T-helper 2 cell treated with Interferon-gamma antibody and Interleukin-4, amounts not matched to agents 100 ng/mL and 5 ng/mL, for 36 hours (primary cell): Measurements from ENCODE around the gene MVB12A. TPM values are rescaled to one million over a fixed set of nuclear protein-coding genes. Genes with fewer than 3 reads are reported as not detected.

Experiments used
- intact Hi-C: fragments of 100-400 bp; cut with micrococcal nuclease; formaldehyde crosslinking; loops from one replicate; pipeline ENCODE4 v1.15.1; 2023
- total RNA-seq: library from RNA; stranded (reverse); gene quantifications from 2 replicates; pipeline ENCODE4 v1.2.3, GENCODE V29; 2022

Gene MVB12A
- 36.4 and 38.5 TPM in 2 replicates for total RNA-seq

- intact Hi-C loops, result loop anchor here (1.0 kb wide), 3 partner anchors 15 to 111 kb away; partner anchors contain the start of genes BST2 and DDA1
These were observed at the start of gene MVB12A for GRCh38 chr19:17419621-17420474. MVB12A (plus strand) TSS chr19:17420047; CDS start chr19:17420136, 89 bp downstream.

- intact Hi-C loops, result no loop called here
These were observed 42.8 kb upstream of the MVB12A start, which contains the start of gene PLVAP for GRCh38 chr19:17376935-17377600. PLVAP (minus strand) TSS chr19:17377342; CDS start chr19:17377288, 54 bp downstream.

DNA sequence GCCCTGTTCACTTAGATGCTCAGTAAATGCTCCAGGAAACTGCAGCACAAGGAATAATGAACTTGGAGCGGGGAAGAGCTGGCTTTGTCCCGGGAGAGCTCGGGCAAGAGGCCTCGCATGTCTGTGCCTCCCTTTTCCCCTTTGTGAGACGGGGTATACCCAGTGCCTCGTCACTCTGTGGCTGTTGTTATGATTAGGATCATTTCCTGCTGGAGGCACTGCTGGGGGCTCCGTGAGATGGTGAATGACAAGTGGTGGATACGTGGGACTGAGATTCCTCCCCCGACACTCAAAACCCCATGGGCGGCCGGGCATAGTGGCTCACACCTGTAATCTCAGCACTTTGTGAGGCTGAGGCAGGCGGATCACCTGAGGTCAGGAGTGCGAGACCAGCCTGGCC is 41.6 kb upstream of the MVB12A start:
- intact Hi-C loops, result no loop called here

GRCh38 chr19:17379221-17379631 is 40.6 kb upstream of the MVB12A start:
- intact Hi-C loops, result no loop called here

DNA sequence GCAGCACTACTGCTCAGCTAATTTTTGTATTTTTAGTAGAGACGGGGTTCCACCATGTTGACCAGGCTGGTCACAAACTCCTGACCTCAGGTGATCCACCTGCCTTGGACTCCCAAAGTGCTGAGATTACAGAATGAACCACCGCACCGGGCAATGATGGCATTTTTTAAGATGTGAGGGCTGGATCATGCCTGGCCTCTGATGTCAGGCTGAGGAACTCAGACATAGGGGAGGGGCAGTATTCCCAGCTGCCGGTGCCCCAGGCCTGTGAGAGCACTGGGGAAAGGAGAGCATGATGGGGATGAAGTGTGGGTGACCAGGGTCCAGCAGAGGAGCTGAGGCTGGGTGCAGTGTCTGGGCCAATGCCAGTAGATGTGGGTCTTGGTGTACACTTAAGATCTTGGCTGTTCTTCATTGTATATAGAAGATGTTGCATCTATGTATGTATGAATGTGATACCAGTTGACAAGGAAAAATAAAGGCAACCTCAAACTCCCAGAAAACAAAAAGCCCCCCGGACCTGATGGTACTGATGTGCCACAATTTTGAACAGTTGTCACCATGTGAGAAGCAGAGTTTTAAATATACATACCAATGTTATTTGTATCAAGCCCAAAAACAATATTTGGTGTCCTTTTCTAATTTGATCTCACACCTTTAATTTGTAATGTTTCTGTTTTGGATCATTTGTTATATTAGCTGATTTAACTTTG is 39.3 kb upstream of the MVB12A start:
- intact Hi-C loops, result no loop called here

DNA sequence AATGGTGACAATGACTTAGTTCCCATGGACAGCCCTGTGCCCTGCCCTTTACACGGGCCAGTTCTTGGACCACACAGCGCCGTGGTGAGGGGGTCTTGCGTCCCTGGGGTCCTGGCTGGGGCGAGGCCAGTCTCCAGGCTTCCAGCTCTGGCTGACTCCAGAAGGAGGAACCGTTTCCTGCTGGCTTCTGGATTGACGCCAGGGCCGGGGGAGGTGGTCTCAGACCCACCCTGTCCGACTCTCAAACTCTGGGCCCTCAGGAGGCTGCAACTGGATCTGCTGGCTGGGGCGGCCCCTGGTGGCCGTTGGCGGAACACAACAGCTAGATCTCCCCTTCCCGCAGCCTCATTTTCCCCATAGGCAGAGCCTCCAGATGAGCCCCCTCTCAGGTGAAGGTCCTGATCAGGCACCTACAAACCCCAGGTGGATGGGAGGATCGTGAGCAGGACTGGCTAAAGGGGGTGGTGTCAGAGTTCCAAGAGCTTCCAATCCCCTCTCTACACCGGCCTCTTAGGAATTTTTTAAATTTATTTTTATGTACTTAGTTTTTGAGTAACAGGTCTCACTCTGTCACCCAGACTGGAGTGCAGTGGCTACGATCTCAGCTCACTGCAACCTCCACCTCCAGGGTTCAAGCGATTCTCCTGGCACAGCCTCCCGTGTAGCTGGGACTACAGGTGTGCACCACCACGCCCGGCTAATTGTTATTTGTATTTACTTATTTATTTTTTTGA is 33.8 kb upstream of the MVB12A start:
- intact Hi-C loops, result loop anchor here (1.0 kb wide), 2 partner anchors 40 to 94 kb away; no protein-coding TSS in a partner anchor

DNA sequence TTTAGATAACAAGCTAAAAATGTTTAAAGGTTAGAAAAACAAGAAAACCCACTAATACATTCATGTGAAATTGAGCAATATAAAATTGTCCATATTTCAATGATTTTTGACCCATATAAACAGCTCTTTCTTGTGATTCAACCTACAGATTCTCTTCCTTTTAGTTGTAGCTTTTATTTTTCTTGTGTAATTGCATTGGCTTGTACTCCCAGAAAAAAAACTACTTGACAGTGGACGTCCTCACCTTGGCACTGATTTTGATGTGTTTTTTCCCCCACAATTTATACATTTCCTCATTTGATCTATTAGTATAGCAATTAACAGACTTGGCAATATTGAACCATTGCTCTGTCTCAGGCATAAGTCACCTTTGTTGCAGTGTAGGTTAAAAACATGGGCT is 30.6 kb upstream of the MVB12A start:
- intact Hi-C loops, result no loop called here

GRCh38 chr19:17389957-17390664 is 29.7 kb upstream of the MVB12A start:
- intact Hi-C loops, result loop anchor here (2.0 to 10.0 kb wide), 3 partner anchors 15 to 125 kb away; partner anchors contain the start of genes BABAM1, BST2, GTPBP3 and USHBP1

DNA sequence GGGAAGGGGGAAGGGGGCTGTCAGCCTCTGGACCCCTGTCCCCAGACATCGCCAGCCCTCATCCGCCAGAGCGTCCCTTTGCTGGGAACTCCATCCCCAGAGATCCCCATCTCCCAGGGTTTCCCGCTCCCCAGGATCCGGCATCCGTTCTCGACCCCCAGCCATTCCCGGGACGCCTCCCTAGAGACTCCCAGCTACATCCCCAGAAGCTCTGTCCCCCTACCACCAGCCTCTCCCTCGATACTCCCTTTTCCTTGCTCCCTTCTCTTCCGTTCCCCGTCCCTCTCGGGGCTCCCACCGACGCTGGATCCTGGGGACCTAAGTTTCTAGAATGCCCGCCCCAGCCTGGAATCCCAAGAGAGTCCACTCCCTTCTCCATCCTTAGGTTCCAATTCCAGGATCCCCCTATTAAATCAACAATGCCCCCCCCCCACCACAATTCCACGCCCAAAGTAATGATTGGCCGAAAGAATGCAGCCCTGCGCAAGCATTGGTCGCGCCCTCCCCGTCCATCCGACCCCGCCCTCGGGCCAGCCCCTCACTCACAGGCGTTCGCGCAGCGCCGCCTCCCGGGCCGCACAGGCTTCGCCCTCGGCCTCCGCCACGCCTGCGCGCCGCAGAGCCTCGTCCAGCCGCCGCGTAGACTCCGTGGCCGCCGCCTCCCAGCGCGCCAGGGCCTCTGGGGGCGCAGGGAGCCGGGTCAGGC is 29.0 kb upstream of the MVB12A start:
- intact Hi-C loops, result loop anchor here (2.0 to 10.0 kb wide), 3 partner anchors 14 to 126 kb away; partner anchors contain the start of genes BABAM1, BST2, GTPBP3 and USHBP1

DNA sequence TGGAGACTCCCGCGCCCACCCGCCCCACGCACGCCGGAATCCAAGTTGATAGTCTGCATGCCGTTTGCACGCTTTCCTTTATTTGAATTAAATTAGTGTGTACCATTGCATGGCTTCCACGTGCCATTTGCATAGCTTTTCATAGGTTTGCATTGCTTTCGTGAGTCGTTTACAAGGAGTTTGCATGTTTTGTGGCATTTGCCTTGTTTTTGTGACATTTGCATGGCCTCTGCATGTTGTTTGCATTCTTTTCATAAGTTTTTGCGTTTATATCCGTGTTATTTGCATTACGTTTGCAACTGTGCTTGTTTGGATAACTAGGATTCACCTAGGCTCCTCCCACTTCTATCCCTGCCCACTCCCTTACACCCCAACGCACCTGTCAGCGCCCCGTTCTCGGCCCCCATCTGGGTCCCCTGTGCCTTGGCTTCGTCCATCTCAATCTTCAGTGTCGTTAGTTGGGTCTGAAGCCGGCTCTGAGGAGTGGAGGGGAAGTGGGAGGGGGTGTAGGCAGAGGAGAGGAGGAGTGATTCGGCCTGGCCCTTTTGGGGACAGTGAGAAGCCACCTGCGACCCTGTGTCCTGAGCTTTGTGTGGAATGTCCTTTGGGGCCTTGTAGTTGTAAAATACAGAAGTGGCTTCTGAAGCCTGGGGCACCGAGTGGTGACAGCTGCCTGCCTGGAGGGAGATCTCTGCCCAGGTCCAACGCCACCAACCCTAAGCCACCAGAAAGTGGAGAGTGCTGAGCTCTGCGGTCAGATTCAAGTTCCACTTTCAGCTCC is 28.3 kb upstream of the MVB12A start:
- intact Hi-C loops, result loop anchor here (2.0 to 10.0 kb wide), 3 partner anchors 13 to 127 kb away; partner anchors contain the start of genes BABAM1, BST2, GTPBP3 and USHBP1

GRCh38 chr19:17393002-17393401 is 26.8 kb upstream of the MVB12A start:
- intact Hi-C loops, result loop anchor here (5.0 to 10.0 kb wide), 2 partner anchors 56 to 128 kb away; partner anchors contain the start of genes BABAM1, GTPBP3 and USHBP1

- intact Hi-C loops, result loop anchor here (5.0 to 10.0 kb wide), 2 partner anchors 57 to 129 kb away; partner anchors contain the start of genes BABAM1, GTPBP3 and USHBP1
These were observed 25.9 kb upstream of the MVB12A start, which contains the start of gene CCDC194 for GRCh38 chr19:17393914-17394313. CCDC194 (minus strand) TSS chr19:17394196; CDS start chr19:17394158, 38 bp downstream.

DNA sequence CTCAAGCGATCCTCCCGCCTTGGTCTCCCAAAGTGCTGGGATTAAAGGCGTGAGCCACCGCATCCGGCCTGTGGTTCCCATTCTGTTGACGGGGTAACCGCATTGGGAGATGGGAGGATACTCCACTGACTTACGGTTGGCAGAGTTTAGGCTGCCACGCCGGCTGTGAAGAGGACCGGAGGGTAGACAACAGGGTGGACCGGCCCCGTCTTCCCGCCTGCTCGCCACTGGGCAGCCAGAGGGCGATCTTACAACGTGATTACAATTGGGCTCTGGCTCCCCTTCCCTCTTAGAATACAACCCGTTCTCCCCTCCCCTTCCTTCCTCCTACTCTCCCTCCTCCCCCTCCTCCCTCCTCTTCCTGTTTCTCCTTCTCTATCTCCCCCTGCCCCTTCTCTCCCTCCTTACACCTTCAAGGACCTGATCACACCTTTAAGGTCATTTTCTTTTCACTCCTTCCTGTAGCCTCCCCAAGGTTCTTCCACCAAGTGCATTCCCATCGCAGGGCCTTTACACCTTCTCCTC is 24.9 kb upstream of the MVB12A start:
- intact Hi-C loops, result loop anchor here (5.0 to 10.0 kb wide), 2 partner anchors 58 to 130 kb away; partner anchors contain the start of genes BABAM1, GTPBP3 and USHBP1

DNA sequence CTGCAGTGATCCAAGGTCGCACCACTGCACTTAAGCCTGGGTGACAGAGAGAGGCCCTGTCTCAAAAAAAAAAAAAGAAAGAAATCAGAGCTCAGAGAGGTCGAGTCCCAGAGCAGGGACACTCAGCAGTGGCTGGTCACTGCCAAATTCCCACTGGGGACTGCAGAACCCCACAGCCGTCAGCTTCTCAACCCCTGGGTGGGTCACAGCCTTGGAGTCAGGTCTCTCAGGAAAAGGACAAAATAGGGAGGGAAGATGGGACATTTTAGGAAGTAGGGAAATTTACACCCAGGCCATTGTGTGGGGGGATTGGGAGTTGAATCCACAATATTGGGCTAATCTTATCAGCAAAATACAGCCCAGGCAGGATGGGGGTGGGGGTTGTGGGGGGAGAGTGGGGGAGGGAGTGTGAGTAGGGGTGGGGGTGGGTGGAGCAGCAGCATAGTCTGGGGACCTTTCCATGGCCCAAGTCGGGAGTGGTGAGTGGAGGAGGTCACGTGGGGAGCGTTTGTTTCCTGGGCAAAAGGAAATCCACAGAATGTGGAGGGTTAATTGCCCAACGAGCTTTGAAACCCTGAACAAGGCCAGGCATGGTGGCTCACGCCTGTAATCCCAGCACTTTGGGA is 20.8 kb upstream of the MVB12A start:
- intact Hi-C loops, result loop anchor here (10.0 kb wide), 1 partner anchor 134 kb away; the partner anchor contains the start of genes BABAM1 and USHBP1

GRCh38 chr19:17401628-17402027 is 18.2 kb upstream of the MVB12A start:
- intact Hi-C loops, result no loop called here

DNA sequence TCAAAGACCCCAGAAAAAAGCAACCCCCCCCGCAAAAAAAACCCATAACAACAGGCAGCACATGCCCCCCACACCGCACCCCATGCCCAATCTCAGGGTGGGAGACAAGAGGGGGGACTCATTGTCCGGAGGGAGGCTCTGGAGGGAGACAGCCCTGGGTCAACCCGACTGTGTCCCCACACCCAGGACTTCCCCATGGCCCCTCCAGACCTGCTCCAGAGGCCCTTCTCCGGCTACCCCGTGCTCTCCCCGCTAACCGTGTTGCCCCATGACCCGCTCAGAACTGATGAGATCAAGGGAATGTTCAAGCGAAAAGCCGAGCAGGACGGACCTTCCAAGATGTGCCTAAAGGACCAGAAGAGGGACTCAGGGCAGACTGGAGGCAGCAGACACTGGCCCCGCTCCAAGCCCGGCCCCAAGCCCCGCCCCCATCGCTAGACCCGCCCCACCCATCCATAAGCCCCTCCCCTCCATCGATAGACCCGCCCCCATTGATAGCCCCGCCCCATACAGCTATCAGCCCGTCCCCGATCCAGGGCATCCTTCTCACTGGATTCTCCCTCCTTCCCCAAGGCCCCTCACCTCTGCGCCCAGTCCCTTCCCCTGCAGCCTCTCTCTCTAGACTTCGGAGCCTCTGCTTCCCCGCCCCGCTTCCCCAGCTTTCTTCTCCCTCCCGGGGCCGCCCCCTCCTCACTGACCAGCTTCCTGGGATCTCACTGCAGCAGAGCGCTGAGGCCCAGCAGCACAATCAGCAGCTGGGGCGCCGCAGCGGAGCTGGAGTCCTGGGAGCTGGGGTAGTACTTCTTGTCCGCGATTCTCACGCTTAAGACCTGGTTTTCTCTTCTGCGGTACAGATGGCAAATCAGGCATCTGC is 16.6 kb upstream of the MVB12A start:
- intact Hi-C loops, result loop anchor here (1.0 kb wide), 1 partner anchor 67 kb away; the partner anchor contains the start of gene SLC27A1
